NOMO-1 treated with dmso at 0.1 percent for 144 hours (cell line): ENCODE measurements around the gene LENEP.

Source experiments
- DNase-seq: peaks from one replicate; lab custom pipeline; 2025; ENCODE audit not compliant: unreplicated experiment; lab: John Stamatoyannopoulos, UW

Gene LENEP

GRCh38 chr1:154993572-154994268 is at the start of gene LENEP:
Gene LENEP (plus strand): TSS chr1:154993586. CDS start chr1:154993608, 22 bp downstream.
- no peak for DNase-seq

- DNase-seq = peak; percentile 66
These were observed 49.6 kb upstream of the LENEP start for GRCh38 chr1:154943649-154944400.

GRCh38 chr1:154944401-154945159 is 48.8 kb upstream of the LENEP start:
- no peak for DNase-seq

- DNase-seq = no peak
These were observed 48.0 kb upstream of the LENEP start for GRCh38 chr1:154945160-154945961.

- DNase-seq = no peak
These were observed 47.2 kb upstream of the LENEP start for GRCh38 chr1:154945962-154946850.

GRCh38 chr1:154948079-154948478 is 45.3 kb upstream of the LENEP start:
- DNase-seq = no peak

- DNase-seq = no peak
These were observed 41.3 kb upstream of the LENEP start for GRCh38 chr1:154951901-154952657.

- DNase-seq = no peak
These were observed 40.7 kb upstream of the LENEP start for GRCh38 chr1:154952664-154953063.

GRCh38 chr1:154953611-154954038 is 39.8 kb upstream of the LENEP start:
- no peak for DNase-seq

GRCh38 chr1:154954541-154954940 is 38.8 kb upstream of the LENEP start:
- no peak for DNase-seq

GRCh38 chr1:154955039-154955717 is 38.2 kb upstream of the LENEP start:
- no peak for DNase-seq

- peak; percentile 84 for DNase-seq
These were observed 37.5 kb upstream of the LENEP start, which contains the start of gene PBXIP1 for GRCh38 chr1:154955718-154956543. Gene PBXIP1 (minus strand): TSS chr1:154956099. CDS start chr1:154953721, 2,378 bp downstream.

GRCh38 chr1:154956544-154956941 is 36.8 kb upstream of the LENEP start:
- no peak for DNase-seq

GRCh38 chr1:154957091-154957657 is 36.2 kb upstream of the LENEP start:
- no peak for DNase-seq

- DNase-seq = no peak
These were observed 35.4 kb upstream of the LENEP start for GRCh38 chr1:154958036-154958435.

GRCh38 chr1:154958681-154959425 is 34.5 kb upstream of the LENEP start:
- no peak for DNase-seq

GRCh38 chr1:154959426-154959780 is 34.0 kb upstream of the LENEP start:
- DNase-seq = no peak
